ENCODE results near the gene ATP6V0B. TPM values are rescaled to one million over a fixed set of nuclear protein-coding genes. Genes with fewer than 3 reads are reported as not detected.

Gene ATP6V0B
- total and polyA plus RNA-seq, 2 of the 13 experiments (the other 11 are each of a cell fraction or from before 2014, with no cell fraction given) = 157 to 161 TPM

DNA sequence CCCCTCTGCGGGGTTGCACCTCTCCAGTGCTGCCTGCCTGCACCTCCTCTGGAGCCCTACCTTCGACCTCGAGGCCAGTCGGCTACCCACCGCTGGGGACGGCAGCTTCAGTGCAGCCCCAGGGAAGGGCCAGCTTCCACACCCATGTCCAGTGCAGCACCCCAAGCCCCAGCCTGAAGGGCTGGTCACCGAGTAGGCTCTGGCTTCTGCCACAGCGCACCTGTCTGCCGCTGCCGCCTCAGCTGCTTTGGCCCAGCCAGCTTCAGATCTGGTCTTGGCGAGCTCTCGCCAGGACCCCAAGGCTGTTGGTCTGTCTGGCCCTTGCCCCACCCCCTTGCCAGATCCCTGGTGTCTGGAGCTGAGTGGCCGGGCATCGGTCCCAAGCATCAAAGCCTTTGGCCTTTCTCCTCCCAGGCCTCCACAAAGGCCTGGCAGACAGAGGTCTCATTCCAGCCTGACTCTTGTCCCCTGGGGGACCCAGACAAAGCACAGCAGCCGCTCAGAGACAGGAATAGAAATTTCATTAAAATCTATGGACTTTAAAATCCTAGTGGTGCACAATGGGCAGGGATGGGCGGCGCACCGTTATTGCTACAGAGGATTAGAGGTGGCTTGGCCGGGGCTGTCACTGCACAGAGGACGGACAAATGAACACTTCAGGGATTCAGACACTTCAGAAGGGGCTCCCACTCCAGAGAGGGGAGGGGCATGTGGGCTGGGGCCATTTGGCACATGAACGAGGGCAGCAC lies 21.4 kb downstream of the ATP6V0B start:
- ChIA-PET POLR2A (interaction anchor here (1.1 to 1.2 kb wide), 2 partner anchors 18 to 47 kb away, joined by 3 to 4 read pairs; no protein-coding TSS in a partner anchor), CTCF (ENCODE audit: low intra/inter-chr PET ratio, low total read pairs) (interaction anchor here (1.3 kb wide), 1 partner anchor 40 kb away, joined by 8 read pairs; no protein-coding TSS in a partner anchor)
- Histone ChIP-seq H3K36me3 (replicated peaks in 1 of 2; ENCODE audit: control insufficient read depth in 1 of 2, insufficient read depth in 2 of 2, low read length in 2 of 2) (peaks cover 2 to 13% of the 10 kb centered on the region in 2 experiments; a peak in 2 of 5 replicates), H3K4me1 (ENCODE audit: insufficient read depth, low read length) (peaks cover 45% of the 10 kb centered on the region), H4K20me1 (ENCODE audit: insufficient read depth, low read length) (no peaks in the 10 kb centered on the region), H3K4me3 (replicated peaks in 1 of 3; ENCODE audit: insufficient read depth in 1 of 3, low read depth in 2 of 3, low read length in 3 of 3) (peak overlapping the region in 1 of 3 experiments; percentile 6; a peak in 1 of 6 replicates), H3K9ac (ENCODE audit: insufficient read depth, low read depth, low read length) (no peak overlapping the region), H3K27ac (ENCODE audit: extremely low read length, insufficient read depth, low read length) (no peak overlapping the region), H3K27me3 (ENCODE audit: control insufficient read depth in 1 of 2, insufficient read depth in 2 of 2, low read length in 2 of 2) (no peaks in the 10 kb centered on the region), H3K9me3 (ENCODE audit: low read length) (no peaks in the 10 kb centered on the region), H3K4me2 (ENCODE audit: low read depth, low read length) (no peak overlapping the region), H2AFZ (ENCODE audit: low read length) (no peak overlapping the region), H3K79me2 (ENCODE audit: insufficient read depth, low read length) (no peaks in the 10 kb centered on the region)
- intact Hi-C loops (cut with micrococcal nuclease; ENCODE audit: unreplicated experiment) = loop anchor here (2.0 kb wide), 1 partner anchor 41 kb away; no protein-coding TSS in a partner anchor
- DNase-seq (ENCODE audit: low spot score) = no peak
- no peak for FAIRE-seq
- WGBS (ENCODE audit: low lambda C conversion rate) = 69% methylated on average over 17 of the region's 21 CpGs
- ATAC-seq = no peak
- no TSS peak for BruUV-seq (replicated peaks)
- in situ Hi-C loops (cut with HindIII; ENCODE audit: extremely low pct_ligation_motif_present, low pct_unique_long_range_greater_than_20kb) = loop anchor here (5.0 kb wide), 1 partner anchor 36 kb away; the partner anchor contains the start of gene SLC6A9
- TF ChIP-seq ZBTB38 (CRISPR knock-in tag; IDR thresholded peaks at IDR 0.05) = no peak
- peak; percentile 59 for TF ChIP-seq AGO2 (optimal IDR thresholded peaks at IDR 0.05; ENCODE audit: low read depth, low read length)
- no peak for TF ChIP-seq CHCHD3 (CRISPR knock-in tag; IDR thresholded peaks at IDR 0.05)
- TF ChIP-seq SYNCRIP (IDR thresholded peaks at IDR 0.05; ENCODE audit: insufficient read depth, low read depth, low read length) = no peak
- TF ChIP-seq SKI (IDR thresholded peaks at IDR 0.05; ENCODE audit: partially characterized antibody) = no peak
- peak; percentile 58 for TF ChIP-seq AGO1 (IDR thresholded peaks at IDR 0.05; ENCODE audit: low read depth, low read length, poor library complexity, severe bottlenecking)
- TF ChIP-seq BRCA1 (CRISPR knock-in tag; IDR thresholded peaks at IDR 0.05) = no peak
- TF ChIP-seq, protein P1, sequence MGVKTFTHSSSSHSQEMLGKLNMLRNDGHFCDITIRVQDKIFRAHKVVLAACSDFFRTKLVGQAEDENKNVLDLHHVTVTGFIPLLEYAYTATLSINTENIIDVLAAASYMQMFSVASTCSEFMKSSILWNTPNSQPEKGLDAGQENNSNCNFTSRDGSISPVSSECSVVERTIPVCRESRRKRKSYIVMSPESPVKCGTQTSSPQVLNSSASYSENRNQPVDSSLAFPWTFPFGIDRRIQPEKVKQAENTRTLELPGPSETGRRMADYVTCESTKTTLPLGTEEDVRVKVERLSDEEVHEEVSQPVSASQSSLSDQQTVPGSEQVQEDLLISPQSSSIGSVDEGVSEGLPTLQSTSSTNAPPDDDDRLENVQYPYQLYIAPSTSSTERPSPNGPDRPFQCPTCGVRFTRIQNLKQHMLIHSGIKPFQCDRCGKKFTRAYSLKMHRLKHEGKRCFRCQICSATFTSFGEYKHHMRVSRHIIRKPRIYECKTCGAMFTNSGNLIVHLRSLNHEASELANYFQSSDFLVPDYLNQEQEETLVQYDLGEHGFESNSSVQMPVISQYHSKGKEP (CRISPR knock-in tag; IDR thresholded peaks at IDR 0.05) = no peak

Measured in HepG2 (cell line).